Measurements from ENCODE around the gene PPP1R37. TPM values are rescaled to one million over a fixed set of nuclear protein-coding genes. Genes with fewer than 3 reads are reported as not detected.
A peak's percentile ranks its signal among the peaks of the same experiment; 100 is the strongest.

PPP1R37 gene
- total and polyA plus RNA-seq, 2 experiments from 2014 or later = 14.0 to 30.8 TPM

- Histone ChIP-seq H3K79me2 (peaks cover 70% of the 10 kb centered on the region), H3K27me3 (no peaks in the 10 kb centered on the region), H3K36me3 (replicated peaks; ENCODE audit: insufficient read depth, low read depth) (no peaks in the 10 kb centered on the region), H3K9me2 (replicated peaks; ENCODE audit: insufficient read depth) (no peaks in the 10 kb centered on the region), H3K27ac (peak overlapping the region; percentile 40), H2AFZ (no peak overlapping the region), H3K9me3 (ENCODE audit: low read depth) (no peaks in the 10 kb centered on the region), H3K4me2 (peak overlapping the region; percentile 12), H3K4me3 (no peak overlapping the region), H4K20me1 (ENCODE audit: insufficient read depth, poor library complexity, severe bottlenecking) (peaks cover 42% of the 10 kb centered on the region), H3K4me1 (ENCODE audit: insufficient read depth) (peaks cover under 1% of the 10 kb centered on the region)
- TF ChIP-seq CTCF (IDR thresholded peaks at IDR 0.05; ENCODE audit: poor library complexity) = no peak
- no peak for TF ChIP-seq EZH2 (IDR thresholded peaks at IDR 0.05; ENCODE audit: borderline replicate concordance)
- no peak for TF ChIP-seq EZH2phosphoT487 (IDR thresholded peaks at IDR 0.05; ENCODE audit: low read depth, severe bottlenecking, unreplicated experiment)
- DNase-seq (ENCODE audit: low spot score) = peak; percentile 34
- WGBS (ENCODE audit: low lambda C conversion rate, missing lambda C conversion rate) = 75% methylated on average over 9 of the region's 9 CpGs
Measured at GRCh38 chr19:45051929-45052579, 40.9 kb upstream of the PPP1R37 start.

- no peak overlapping the region for H3K27ac ChIP-seq
- H3K4me3 ChIP-seq = no peak overlapping the region
- no peaks in the 10 kb centered on the region for H3K4me1 ChIP-seq (ENCODE audit: insufficient read depth)
- no peaks in the 10 kb centered on the region for H3K9me2 ChIP-seq (replicated peaks; ENCODE audit: insufficient read depth)
- no peaks in the 10 kb centered on the region for H3K27me3 ChIP-seq
- H4K20me1 ChIP-seq (ENCODE audit: insufficient read depth, poor library complexity, severe bottlenecking) = no peaks in the 10 kb centered on the region
- DNase-seq (ENCODE audit: low spot score) = no peak
- 94% methylated on average over 6 of the region's 8 CpGs for WGBS (ENCODE audit: low lambda C conversion rate, missing lambda C conversion rate)
- no peak overlapping the region for H3K4me2 ChIP-seq
- no peak overlapping the region for H2AFZ ChIP-seq
- H3K79me2 ChIP-seq = peaks cover 22% of the 10 kb centered on the region
- no peaks in the 10 kb centered on the region for H3K36me3 ChIP-seq (replicated peaks; ENCODE audit: insufficient read depth, low read depth)
- H3K9me3 ChIP-seq (ENCODE audit: low read depth) = no peaks in the 10 kb centered on the region
- TF ChIP-seq CTCF (IDR thresholded peaks at IDR 0.05; ENCODE audit: poor library complexity) (no peak), EZH2phosphoT487 (IDR thresholded peaks at IDR 0.05; ENCODE audit: low read depth, severe bottlenecking, unreplicated experiment) (no peak), EZH2 (IDR thresholded peaks at IDR 0.05; ENCODE audit: borderline replicate concordance) (no peak)
Measured at GRCh38 chr19:45056831-45057230, 36.1 kb upstream of the PPP1R37 start.

GRCh38 chr19:45057444-45057843 is 35.5 kb upstream of the PPP1R37 start:
- Histone ChIP-seq H4K20me1 (ENCODE audit: insufficient read depth, poor library complexity, severe bottlenecking) (no peaks in the 10 kb centered on the region), H3K9me2 (replicated peaks; ENCODE audit: insufficient read depth) (no peaks in the 10 kb centered on the region), H3K27me3 (no peaks in the 10 kb centered on the region), H3K4me2 (no peak overlapping the region), H3K79me2 (peaks cover 16% of the 10 kb centered on the region), H3K9me3 (ENCODE audit: low read depth) (no peaks in the 10 kb centered on the region), H2AFZ (no peak overlapping the region), H3K4me1 (ENCODE audit: insufficient read depth) (no peaks in the 10 kb centered on the region), H3K36me3 (replicated peaks; ENCODE audit: insufficient read depth, low read depth) (no peaks in the 10 kb centered on the region), H3K4me3 (no peak overlapping the region), H3K27ac (no peak overlapping the region)
- no peak for DNase-seq (ENCODE audit: low spot score)
- 92% methylated on average over 7 of the region's 9 CpGs for WGBS (ENCODE audit: low lambda C conversion rate, missing lambda C conversion rate)
- TF ChIP-seq CTCF (IDR thresholded peaks at IDR 0.05; ENCODE audit: poor library complexity) (no peak), EZH2phosphoT487 (IDR thresholded peaks at IDR 0.05; ENCODE audit: low read depth, severe bottlenecking, unreplicated experiment) (no peak), EZH2 (IDR thresholded peaks at IDR 0.05; ENCODE audit: borderline replicate concordance) (no peak)
